K562 treated with DMSO at 1 percent for 4 hours (cell line): ENCODE results near the gene MINK1. TPM values are rescaled to one million over a fixed set of nuclear protein-coding genes. Genes with fewer than 3 reads are reported as not detected.

Source experiments
- total RNA-seq: library from RNA; unstranded; fragments of 300-600 nt; gene quantifications from 2 replicates; pipeline ENCODE4 v1.2.3, GENCODE V29; 2022; ENCODE audit not compliant: insufficient read depth

The MINK1 gene
- 22.4 and 27.5 TPM in 2 replicates for total RNA-seq

DNA sequence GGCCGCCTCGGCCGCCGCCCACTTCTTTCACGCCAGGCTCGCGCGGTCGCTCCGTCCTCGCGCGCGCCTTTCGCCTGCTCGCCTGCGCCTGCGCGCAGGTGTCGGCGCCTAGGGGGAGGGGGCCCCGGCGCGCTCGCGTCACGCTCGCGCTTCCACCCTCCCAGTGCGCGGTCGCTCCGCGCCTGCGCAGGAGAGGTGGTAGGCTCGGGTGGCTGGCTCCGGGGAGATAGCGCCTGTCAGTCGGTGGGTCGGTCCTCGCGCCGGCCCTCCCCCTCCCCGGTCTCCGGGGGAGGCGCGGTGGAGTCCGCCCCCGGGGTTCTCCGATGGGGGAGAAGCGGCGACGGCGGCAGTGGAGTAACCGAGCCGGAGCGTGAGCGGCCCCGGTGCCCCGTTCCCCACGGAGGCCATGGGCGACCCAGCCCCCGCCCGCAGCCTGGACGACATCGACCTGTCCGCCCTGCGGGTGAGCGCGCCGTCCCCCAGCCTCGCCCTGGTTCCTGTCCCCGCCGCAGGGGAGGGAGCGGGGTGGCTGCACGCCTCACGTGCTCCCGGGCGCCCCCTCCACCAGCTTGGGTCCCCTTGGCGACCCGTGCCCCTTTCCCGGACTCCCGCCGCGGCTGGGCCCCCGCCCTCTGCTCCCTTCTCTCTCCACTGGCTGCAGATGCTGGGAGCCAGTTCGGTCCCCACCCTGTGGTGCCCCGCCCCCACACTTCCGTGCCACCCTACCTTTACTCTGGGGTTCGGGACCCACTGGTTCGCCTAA lies at the start of gene MINK1:
Gene MINK1, plus strand, starts transcription at position 163 of the 763 bp plus-strand sequence. Its CDS starts 244 bp downstream, at position 407.

DNA sequence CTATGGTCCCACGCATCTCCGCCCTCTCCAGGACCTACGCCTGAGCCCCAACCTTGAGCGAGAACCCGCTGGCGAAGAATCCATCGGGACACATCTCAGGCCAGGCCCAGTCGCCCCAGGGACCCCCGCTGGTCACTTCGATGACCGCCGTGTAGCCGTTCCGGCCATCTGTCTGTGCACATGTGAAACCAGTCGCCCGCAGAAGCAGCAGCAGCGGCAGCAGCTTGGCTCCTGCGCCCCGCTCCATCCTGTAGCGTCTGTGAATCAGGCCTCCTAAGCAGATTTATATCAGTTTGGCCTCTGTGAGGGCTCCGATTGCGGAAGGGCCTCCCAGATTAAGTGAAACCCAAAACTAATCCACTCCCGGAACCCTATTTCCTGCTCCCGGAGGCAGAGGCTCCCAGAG lies 47.0 kb upstream of the MINK1 start, which contains the start of gene VMO1:
Gene VMO1, minus strand, starts transcription at position 259 of the 406 bp plus-strand sequence. Its CDS starts 12 bp downstream, at position 247.

GRCh38 chr17:4788807-4789700 lies 44.1 kb upstream of the MINK1 start, which contains the start of gene GLTPD2:
Gene GLTPD2 (plus strand): TSS chr17:4788964. CDS start chr17:4789012, 48 bp downstream.

GRCh38 chr17:4802228-4802627 lies 30.9 kb upstream of the MINK1 start, which contains the start of gene C17orf114:
Gene C17orf114 (minus strand): TSS chr17:4802328.

GRCh38 chr17:4806777-4807604 lies 26.1 kb upstream of the MINK1 start, which contains the start of gene PLD2:
Gene PLD2 (plus strand): TSS chr17:4807152. CDS start chr17:4807773, 621 bp downstream.

DNA sequence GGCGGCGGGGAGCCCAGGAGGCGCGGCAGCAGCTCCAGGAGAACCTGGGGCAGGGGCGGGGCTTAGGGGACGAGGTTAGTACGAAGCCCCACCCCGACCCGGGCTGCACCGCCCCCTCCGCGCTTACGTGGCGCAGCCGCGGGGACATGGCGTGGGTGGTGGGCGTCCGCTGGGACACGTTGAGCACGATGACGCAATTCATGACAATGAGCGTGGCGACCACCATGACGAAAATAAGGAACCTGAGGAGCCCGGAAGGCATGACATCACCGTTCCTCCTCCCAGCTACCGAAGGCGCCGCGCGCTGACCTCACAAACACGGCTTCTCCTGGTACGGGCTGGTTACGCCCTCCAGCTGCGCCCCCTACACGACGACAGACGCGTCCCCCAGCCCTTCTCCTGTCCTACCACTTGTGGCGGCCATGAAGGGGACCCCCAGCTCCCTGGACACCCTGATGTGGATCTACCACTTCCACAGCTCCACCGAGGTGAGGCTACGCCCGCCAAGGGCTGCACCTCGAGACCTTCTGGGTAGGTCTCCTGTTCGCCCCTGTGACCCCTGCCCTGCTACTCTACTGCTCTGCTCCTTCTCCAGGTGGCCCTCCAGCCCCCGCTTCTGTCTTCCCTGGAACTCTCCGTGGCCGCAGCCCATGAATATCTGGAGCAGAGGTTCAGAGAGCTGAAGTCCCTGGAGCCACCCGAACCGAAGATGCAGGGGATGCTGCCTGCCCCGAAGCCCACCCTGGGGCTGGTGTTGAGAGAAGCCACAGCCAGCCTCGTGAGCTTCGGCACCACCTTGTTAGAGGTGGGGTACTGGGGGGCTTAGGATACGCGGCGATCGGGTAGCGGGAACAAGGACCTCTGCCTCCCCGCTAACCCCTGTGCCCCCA lies 66.4 kb downstream of the MINK1 start, which contains the start of gene C17orf107:
Gene C17orf107, plus strand, starts transcription at position 196 of the 890 bp plus-strand sequence. Its CDS starts 227 bp downstream, at position 423.

DNA sequence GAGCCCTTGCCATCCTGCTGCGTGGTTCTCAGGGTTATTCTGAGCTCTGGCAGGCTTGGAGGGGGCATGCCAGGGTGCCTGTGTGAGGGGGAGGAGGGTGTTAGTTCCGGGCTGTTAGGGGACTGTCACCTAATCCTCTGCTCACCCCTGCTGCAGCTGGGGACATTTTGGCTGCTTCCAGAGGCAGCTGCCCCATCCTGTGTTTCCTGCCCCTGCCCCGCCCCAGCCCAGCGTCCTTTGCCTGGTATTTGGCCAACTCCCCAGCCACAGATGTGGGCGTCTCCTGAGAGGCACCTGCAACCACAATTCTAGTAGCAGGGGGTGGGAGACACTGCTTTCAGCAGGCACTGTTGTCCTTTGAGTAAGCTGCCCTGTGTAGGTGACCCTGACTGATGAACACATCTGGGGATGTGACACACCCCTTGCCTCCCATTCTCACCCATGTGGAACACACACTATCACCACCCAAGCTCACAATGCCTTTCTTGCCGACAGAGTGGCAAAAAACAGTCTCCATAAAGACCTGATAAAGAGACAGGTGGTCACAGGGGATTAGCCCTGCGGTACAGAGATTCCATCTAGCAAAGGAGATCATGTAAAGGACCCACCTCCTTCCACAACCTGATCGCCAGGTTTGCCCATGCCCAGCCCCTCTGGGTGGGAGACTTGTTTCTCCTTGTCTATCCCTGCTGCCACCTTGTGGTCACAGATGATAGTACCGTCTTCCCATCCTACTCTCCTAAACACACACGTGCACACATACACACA lies 70.1 kb downstream of the MINK1 start, which contains the start of gene CHRNE:
Gene CHRNE, minus strand, starts transcription at position 48 of the 768 bp plus-strand sequence. Its CDS starts 35 bp downstream, at position 13.

DNA sequence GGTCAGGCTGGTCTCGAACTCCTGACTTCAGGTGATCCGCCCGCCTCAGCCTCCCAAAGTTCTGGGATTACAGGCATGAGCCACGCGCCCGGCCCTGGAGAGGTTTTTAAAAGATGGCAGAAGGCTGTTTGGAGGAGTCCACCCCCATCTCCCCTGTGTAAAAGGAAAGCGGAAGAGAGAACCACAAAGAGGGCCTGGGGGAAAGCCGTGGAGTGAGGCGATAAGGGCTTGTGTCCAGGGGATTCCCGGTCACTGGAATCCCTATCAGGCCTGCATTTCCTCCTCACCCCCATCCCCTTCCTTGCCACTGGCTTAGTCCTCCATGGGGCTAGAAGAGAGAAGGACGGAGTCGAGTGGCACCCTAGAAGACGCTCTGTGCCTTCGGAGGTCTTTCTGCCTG lies 98.8 kb downstream of the MINK1 start, which contains the start of gene GP1BA:
Gene GP1BA, plus strand, starts transcription at position 315 of the 400 bp plus-strand sequence. CDS start 328 bp downstream, outside the sequence.

GRCh38 chr17:4939796-4940554 lies 106.8 kb downstream of the MINK1 start, which contains the start of the genes RNF167 and SLC25A11:
Gene RNF167 (plus strand): TSS chr17:4940268. CDS start chr17:4940910, 642 bp downstream.
Gene SLC25A11 (minus strand): TSS chr17:4940046. CDS start chr17:4939910, 136 bp downstream.

Other genes with a start within 250 kb of the MINK1 start
- not detected in 2 replicates for gene SMTNL2, start 248.8 kb upstream of the MINK1 start, total RNA-seq
- not detected in 2 replicates for gene ALOX15, start 191.7 kb upstream of the MINK1 start, total RNA-seq
- gene PELP1, start 129.2 kb upstream of the MINK1 start, total RNA-seq: 37.2 and 38.9 TPM in 2 replicates
- 18.1 and 20.6 TPM in 2 replicates for gene ARRB2, start 122.7 kb upstream of the MINK1 start, total RNA-seq
- gene MED11, start 101.9 kb upstream of the MINK1 start, total RNA-seq: 4.9 and 10.5 TPM in 2 replicates
- not detected in 2 replicates for gene ZMYND15, start 93.5 kb upstream of the MINK1 start, total RNA-seq
- gene CXCL16, start 93.4 kb upstream of the MINK1 start, total RNA-seq: not detected in 2 replicates
- not detected in 2 replicates for gene TM4SF5, start 61.5 kb upstream of the MINK1 start, total RNA-seq
- gene VMO1, start 47.0 kb upstream of the MINK1 start, total RNA-seq: not detected in 2 replicates
- gene GLTPD2, start 44.4 kb upstream of the MINK1 start, total RNA-seq: 1.6 TPM in 1 of 2 replicates, not detected in the other
- gene PSMB6, start 37.2 kb upstream of the MINK1 start, total RNA-seq: 139 and 156 TPM in 2 replicates
- 4.0 and 14.9 TPM in 2 replicates for gene PLD2, start 26.2 kb upstream of the MINK1 start, total RNA-seq
- 0.50 and 0.97 TPM in 2 replicates for gene C17orf107, start 66.2 kb downstream of the MINK1 start, total RNA-seq
- not detected in 2 replicates for gene CHRNE, start 69.8 kb downstream of the MINK1 start, total RNA-seq
- gene GP1BA, start 98.9 kb downstream of the MINK1 start, total RNA-seq: 0.71 TPM in 1 of 2 replicates, not detected in the other
- gene SLC25A11, start 106.7 kb downstream of the MINK1 start, total RNA-seq: 45.8 and 50.8 TPM in 2 replicates
- 36.9 and 40.4 TPM in 2 replicates for gene RNF167, start 106.9 kb downstream of the MINK1 start, total RNA-seq
- gene PFN1, start 115.2 kb downstream of the MINK1 start, total RNA-seq: 558 and 653 TPM in 2 replicates
- gene ENO3, start 117.8 kb downstream of the MINK1 start, total RNA-seq: 19.1 and 33.4 TPM in 2 replicates
- 30.6 and 35.7 TPM in 2 replicates for gene SPAG7, start 134.5 kb downstream of the MINK1 start, total RNA-seq
- gene CAMTA2, start 154.3 kb downstream of the MINK1 start, total RNA-seq: 17.0 and 18.7 TPM in 2 replicates
- not detected in 2 replicates for gene INCA1, start 164.2 kb downstream of the MINK1 start, total RNA-seq
- 10.5 and 12.7 TPM in 2 replicates for gene KIF1C, start 164.6 kb downstream of the MINK1 start, total RNA-seq
- gene SLC52A1, start 202.1 kb downstream of the MINK1 start, total RNA-seq: not detected in 2 replicates
- gene ZFP3, start 245.1 kb downstream of the MINK1 start, total RNA-seq: not detected in 2 replicates